GM12878 (cell line): ENCODE measurements around the gene ABCA13. TPM values are rescaled to one million over a fixed set of nuclear protein-coding genes. Genes with fewer than 3 reads are reported as not detected.

ENCODE experiments used
- ATAC-seq: fragments of 200-7000 bp; cut with Tn5 transposase; 3 replicates; pipeline ENCODE4 v1.9.1; 2020; ENCODE audit warnings: mild to moderate bottlenecking, moderate library complexity
- BruUV-seq: library from RNA; stranded (reverse); fragments of 400-500 nt; replicated peaks from 2 replicates; lab custom pipeline; 2021; lab: Mats Ljungman, UMichigan
- CTCF ChIA-PET: fragments of 300-600 bp; sonication (Branson Sonifier 250); formaldehyde crosslinking; extraction: SDS; loops from one replicate; lab custom pipeline; 2021; ENCODE audit warnings: inconsistent platforms; lab: Yijun Ruan, JAX
- POLR2A ChIA-PET: fragments of 350-600 bp; formaldehyde crosslinking; extraction: SDS; loops from one replicate; lab custom pipeline; 2021; ENCODE audit warnings: inconsistent platforms; lab: Charles Lee
- RAD21 ChIA-PET: fragments of 300-600 bp; sonication (Branson Sonifier 250); formaldehyde crosslinking; loops from one replicate; lab custom pipeline; 2023; ENCODE audit warnings: antibody characterized with exemption; ENCODE audit not compliant: unreplicated experiment; lab: Charles Lee
- SMC1A ChIA-PET: fragments of 300-600 bp; sonication (Branson Sonifier 250); formaldehyde crosslinking; loops from one replicate; lab custom pipeline; 2023; ENCODE audit not compliant: unreplicated experiment, uncharacterized antibody; lab: Charles Lee
- DNase-seq: peaks from one replicate; pipeline ENCODE4 v3.0.0-alpha.2; 2011; ENCODE audit warnings: low read depth, low spot score
- FAIRE-seq: peaks from 3 replicates; lab custom pipeline; 2011; peaks lifted over from hg19 to GRCh38; lab: Jason Lieb, UNC
- H2AFZ ChIP-seq: 2 replicates; pipeline ENCODE4 v1.6.0; 2011; ENCODE audit warnings: low read depth, low read length, control low read depth; ENCODE audit not compliant: control insufficient read depth
- H3K27ac ChIP-seq: 2 replicates; pipeline ENCODE4 v1.5.1; 2011; ENCODE audit warnings: control low read depth; ENCODE audit not compliant: control insufficient read depth, insufficient read depth
- H3K27me3 ChIP-seq, 2 experiments: replicated peaks in 1 of 2; 2 replicates each; pipeline versions ENCODE4 v1.6.0 to v1.6.1; 2011; ENCODE audit warnings: low read length in 1 of 2; ENCODE audit not compliant: control insufficient read depth in 2 of 2, insufficient read depth in 2 of 2
- H3K36me3 ChIP-seq, 2 experiments: 2 replicates each; pipeline ENCODE4 v1.5.1; 2011; ENCODE audit warnings: low read length in 1 of 2; ENCODE audit not compliant: control insufficient read depth in 2 of 2, insufficient read depth in 2 of 2
- H3K4me1 ChIP-seq: 2 replicates; pipeline ENCODE4 v1.6.1; 2011; ENCODE audit warnings: mild to moderate bottlenecking, low read length, moderate library complexity, mixed read lengths; ENCODE audit not compliant: control insufficient read depth, insufficient read depth
- H3K4me2 ChIP-seq: 2 replicates; pipeline ENCODE4 v1.6.0; 2011; ENCODE audit warnings: control low read depth; ENCODE audit not compliant: control insufficient read depth, insufficient read depth
- H3K4me3 ChIP-seq: fragments of 200-600 bp; sonication (generic); 2 replicates; pipeline ENCODE4 v1.5.1; 2016
- H3K79me2 ChIP-seq: 2 replicates; pipeline ENCODE4 v1.6.0; 2011; ENCODE audit warnings: low read length; ENCODE audit not compliant: control insufficient read depth, insufficient read depth
- H3K9ac ChIP-seq: 2 replicates; pipeline ENCODE4 v1.8.0; 2011; ENCODE audit warnings: low read length, control low read depth, mixed read lengths; ENCODE audit not compliant: control insufficient read depth, insufficient read depth
- H3K9me3 ChIP-seq: replicated peaks from 3 replicates; pipeline ENCODE4 v1.5.1; 2011; ENCODE audit warnings: mild to moderate bottlenecking, low read length; ENCODE audit not compliant: control insufficient read depth, insufficient read depth
- H4K20me1 ChIP-seq: 2 replicates; pipeline ENCODE4 v1.6.0; 2011; ENCODE audit not compliant: control insufficient read depth, insufficient read depth
- ATF7 ChIP-seq: fragments of 450-650 bp; IDR thresholded peaks from 2 replicates; pipeline ENCODE4 v1.6.1; 2016; ENCODE audit warnings: low read depth, mild to moderate bottlenecking
- CBX3 ChIP-seq: fragments of 200-600 bp; sonication (generic); IDR thresholded peaks from 2 replicates; pipeline ENCODE4 v1.6.1; 2016; ENCODE audit warnings: low read depth, borderline replicate concordance
- CHD1 ChIP-seq: IDR thresholded peaks from 2 replicates; pipeline ENCODE4 v1.6.1; 2012; ENCODE audit warnings: low read depth, low read length, improper control_type of control experiment
- IKZF2 ChIP-seq, 2 experiments: fragments of 450-650 bp; IDR thresholded peaks; 2 replicates each; pipeline ENCODE4 v1.6.1; 2017; ENCODE audit warnings: mild to moderate bottlenecking in 2 of 2, moderate library complexity in 2 of 2
- IRF3 ChIP-seq: fragments of 450-650 bp; IDR thresholded peaks from 2 replicates; pipeline ENCODE4 v1.6.1; 2014; ENCODE audit warnings: mild to moderate bottlenecking
- MXI1 ChIP-seq: fragments of 150-350 bp; IDR thresholded peaks from 2 replicates; pipeline ENCODE4 v1.6.1; 2011; ENCODE audit warnings: low read depth, mild to moderate bottlenecking, inconsistent platforms, low read length, improper control_type of control experiment
- RBBP5 ChIP-seq: fragments of 200-600 bp; sonication (generic); conservative IDR thresholded peaks from 2 replicates; pipeline ENCODE4 v1.6.1; 2016
- SIN3A ChIP-seq: IDR thresholded peaks from 2 replicates; pipeline ENCODE4 v1.6.1; 2012; ENCODE audit warnings: low read depth, low read length, improper control_type of control experiment
- SMAD1 ChIP-seq: fragments of 450-650 bp; IDR thresholded peaks from 2 replicates; pipeline ENCODE4 v1.6.1; 2018; ENCODE audit warnings: mild to moderate bottlenecking, low read depth; ENCODE audit not compliant: partially characterized antibody
- TCF3 ChIP-seq: IDR thresholded peaks from 2 replicates; pipeline ENCODE4 v1.6.1; 2012; ENCODE audit warnings: low read depth, mild to moderate bottlenecking, low read length, borderline replicate concordance; ENCODE audit not compliant: insufficient read depth
- ZNF217 ChIP-seq: fragments of 450-650 bp; IDR thresholded peaks from 2 replicates; pipeline ENCODE4 v1.6.1; 2017; ENCODE audit warnings: antibody characterized with exemption, mild to moderate bottlenecking
- WGBS: methylation state at CpG from one replicate; pipeline ENCODE4 v1.1.6; 2016; ENCODE audit warnings: low lambda C conversion rate; ENCODE audit not compliant: insufficient replicate concordance, insufficient coverage; ENCODE audit errors: missing lambda C conversion rate; 5-methylcytosine and 5-hydroxymethylcytosine counted together
- in situ Hi-C: fragments of 300-500 bp; cut with MboI; formaldehyde crosslinking; loops from 9 replicates; pipeline ENCODE4 v1.14.3; 2018; ENCODE audit warnings: mixed read lengths
- intact Hi-C: fragments of 100-400 bp; cut with micrococcal nuclease; formaldehyde crosslinking; loops from one replicate; pipeline ENCODE4 v1.14.2; 2022; ENCODE audit not compliant: unreplicated experiment
- polyA plus RNA-seq, 11 experiments: library from polyadenylated mRNA; depleted of rRNA in 4 of 11; unstranded in 6 of 11; stranded (reverse) in 5 of 11; fragments of >200 nt; fragmentation: Nextera tagmentation in 4 of 11; fragmentation: Illumina TruSeq in 1 of 11; extraction: Ambion mirVana in 4 of 11; extraction: Trizol in 1 of 11; gene quantifications; 1 replicate in 1 of 11; 2 replicates in 10 of 11; pipeline versions ENCODE4 v1.2.1 to v1.2.3, GENCODE V29; 2011 to 2016; ENCODE audit warnings: inconsistent platforms in 2 of 11, missing spikeins in 2 of 11, low read depth in 1 of 11
- total RNA-seq, 4 experiments: library from RNA; depleted of rRNA in 3 of 4; stranded (reverse); fragments of >200 nt in 3 of 4; fragmentation: Illumina TruSeq in 1 of 4; extraction: Trizol in 1 of 4; gene quantifications; 2 replicates each; pipeline versions ENCODE4 v1.2.1 to v1.2.3, GENCODE V29; 2013 to 2021
- TF ChIP-seq, protein P1 (sequence below): IDR thresholded peaks from 2 replicates; pipeline ENCODE4 v1.6.1; 2012; ENCODE audit warnings: low read depth, low read length, improper control_type of control experiment
- TF ChIP-seq, protein P2 (sequence below): fragments of 450-650 bp; IDR thresholded peaks from 2 replicates; pipeline ENCODE4 v1.6.1; 2018; ENCODE audit warnings: borderline replicate concordance, mild to moderate bottlenecking; ENCODE audit not compliant: partially characterized antibody
- TF ChIP-seq, protein P3 (sequence below): fragments of 450-650 bp; IDR thresholded peaks from 2 replicates; pipeline ENCODE4 v1.6.1; 2017; ENCODE audit warnings: mild to moderate bottlenecking

Gene ABCA13
- total and polyA plus RNA-seq, 10 of the 15 experiments (the other 5 are each of a cell fraction or from before 2014, with no cell fraction given), result under 0.01 to 0.98 (median 0.04) TPM; not detected in 2

DNA sequence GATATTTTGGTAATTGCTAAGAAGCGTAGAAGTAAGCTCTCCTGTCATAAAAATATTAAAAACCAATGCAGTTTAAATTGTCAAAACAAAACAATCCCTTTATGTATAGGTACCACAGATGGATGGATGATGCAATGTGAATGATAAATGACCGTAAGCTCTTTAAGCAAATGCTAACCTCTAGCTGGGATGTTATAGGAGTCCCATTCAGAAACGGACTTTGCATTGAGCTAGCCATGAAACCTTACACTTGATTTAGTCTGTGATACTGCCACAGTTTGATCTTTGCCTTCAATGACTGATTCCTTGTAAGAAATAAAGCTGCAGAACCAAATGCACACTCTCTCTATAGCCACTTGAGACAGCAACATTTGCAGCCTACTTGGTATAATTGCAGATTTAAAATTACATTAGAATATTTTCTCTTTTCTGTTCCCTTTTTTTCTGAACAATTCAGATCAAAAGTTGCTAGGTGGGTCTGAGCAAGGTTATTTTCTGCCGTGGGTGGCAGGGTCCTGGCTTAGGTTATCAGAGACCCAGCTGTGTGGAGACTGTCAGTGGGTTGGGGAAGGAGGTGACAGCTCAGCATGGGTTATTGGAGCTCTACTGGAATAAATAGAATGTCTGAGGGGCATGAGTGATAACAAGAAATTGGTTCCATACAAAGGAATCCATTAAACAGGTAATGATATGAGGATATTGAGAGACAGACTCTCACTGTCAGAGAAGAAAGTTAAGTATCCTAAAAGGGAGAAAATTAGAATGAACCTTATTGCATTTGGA is 494.3 kb downstream of the ABCA13 start (continued):
- no peak for TF ChIP-seq IKZF2 (IDR thresholded peaks at IDR 0.05)
- no peak for TF ChIP-seq MXI1
- TF ChIP-seq ATF7, result no peak
- no peak for TF ChIP-seq SMAD1
- TF ChIP-seq, all 136 proteins: peak for 0

- no peak overlapping the region for H3K4me2 ChIP-seq
- TF ChIP-seq, protein P1, sequence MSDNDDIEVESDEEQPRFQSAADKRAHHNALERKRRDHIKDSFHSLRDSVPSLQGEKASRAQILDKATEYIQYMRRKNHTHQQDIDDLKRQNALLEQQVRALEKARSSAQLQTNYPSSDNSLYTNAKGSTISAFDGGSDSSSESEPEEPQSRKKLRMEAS, result no peak
- TF ChIP-seq IRF3 (no peak), CBX3 (no peak), ZNF217 (no peak), CHD1 (no peak), RBBP5 (no peak), SIN3A (no peak), TCF3 (no peak)
- TF ChIP-seq, protein P2, sequence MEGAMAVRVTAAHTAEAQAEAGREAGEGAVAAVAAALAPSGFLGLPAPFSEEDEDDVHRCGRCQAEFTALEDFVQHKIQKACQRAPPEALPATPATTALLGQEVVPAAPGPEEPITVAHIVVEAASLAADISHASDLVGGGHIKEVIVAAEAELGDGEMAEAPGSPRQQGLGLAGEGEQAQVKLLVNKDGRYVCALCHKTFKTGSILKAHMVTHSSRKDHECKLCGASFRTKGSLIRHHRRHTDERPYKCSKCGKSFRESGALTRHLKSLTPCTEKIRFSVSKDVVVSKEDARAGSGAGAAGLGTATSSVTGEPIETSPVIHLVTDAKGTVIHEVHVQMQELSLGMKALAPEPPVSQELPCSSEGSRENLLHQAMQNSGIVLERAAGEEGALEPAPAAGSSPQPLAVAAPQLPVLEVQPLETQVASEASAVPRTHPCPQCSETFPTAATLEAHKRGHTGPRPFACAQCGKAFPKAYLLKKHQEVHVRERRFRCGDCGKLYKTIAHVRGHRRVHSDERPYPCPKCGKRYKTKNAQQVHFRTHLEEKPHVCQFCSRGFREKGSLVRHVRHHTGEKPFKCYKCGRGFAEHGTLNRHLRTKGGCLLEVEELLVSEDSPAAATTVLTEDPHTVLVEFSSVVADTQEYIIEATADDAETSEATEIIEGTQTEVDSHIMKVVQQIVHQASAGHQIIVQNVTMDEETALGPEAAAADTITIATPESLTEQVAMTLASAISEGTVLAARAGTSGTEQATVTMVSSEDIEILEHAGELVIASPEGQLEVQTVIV, result no peak
- TF ChIP-seq, protein P3, sequence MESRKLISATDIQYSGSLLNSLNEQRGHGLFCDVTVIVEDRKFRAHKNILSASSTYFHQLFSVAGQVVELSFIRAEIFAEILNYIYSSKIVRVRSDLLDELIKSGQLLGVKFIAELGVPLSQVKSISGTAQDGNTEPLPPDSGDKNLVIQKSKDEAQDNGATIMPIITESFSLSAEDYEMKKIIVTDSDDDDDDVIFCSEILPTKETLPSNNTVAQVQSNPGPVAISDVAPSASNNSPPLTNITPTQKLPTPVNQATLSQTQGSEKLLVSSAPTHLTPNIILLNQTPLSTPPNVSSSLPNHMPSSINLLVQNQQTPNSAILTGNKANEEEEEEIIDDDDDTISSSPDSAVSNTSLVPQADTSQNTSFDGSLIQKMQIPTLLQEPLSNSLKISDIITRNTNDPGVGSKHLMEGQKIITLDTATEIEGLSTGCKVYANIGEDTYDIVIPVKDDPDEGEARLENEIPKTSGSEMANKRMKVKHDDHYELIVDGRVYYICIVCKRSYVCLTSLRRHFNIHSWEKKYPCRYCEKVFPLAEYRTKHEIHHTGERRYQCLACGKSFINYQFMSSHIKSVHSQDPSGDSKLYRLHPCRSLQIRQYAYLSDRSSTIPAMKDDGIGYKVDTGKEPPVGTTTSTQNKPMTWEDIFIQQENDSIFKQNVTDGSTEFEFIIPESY, result no peak
- H3K9ac ChIP-seq, result no peak overlapping the region
- H4K20me1 ChIP-seq, result no peaks in the 10 kb centered on the region
- ATAC-seq, result no peak
- CTCF ChIA-PET, result no interaction called here
- no peaks in the 10 kb centered on the region for H3K4me1 ChIP-seq
- no peak overlapping the region for H2AFZ ChIP-seq
- H3K27me3 ChIP-seq, result no peaks in the 10 kb centered on the region
- H3K36me3 ChIP-seq, result no peaks in the 10 kb centered on the region
- RAD21 ChIA-PET, result no interaction called here
- no peaks in the 10 kb centered on the region for H3K79me2 ChIP-seq
- 0% methylated on average over 1 of the region's 1 CpG for WGBS
- SMC1A ChIA-PET, result no interaction called here
- in situ Hi-C loops (no loop called here), intact Hi-C loops (no loop called here)
- H3K27ac ChIP-seq, result no peak overlapping the region
- H3K9me3 ChIP-seq, result no peaks in the 10 kb centered on the region
- POLR2A ChIA-PET, result no interaction called here
- no peak overlapping the region for H3K4me3 ChIP-seq
- FAIRE-seq, result no peak
- DNase-seq, result no peak
- BruUV-seq, result no TSS peak
Observed at GRCh38 chr7:48667407-48667806, 496.1 kb downstream of the ABCA13 start.
